GM21529 (cell line): Measurements from ENCODE around the gene MME.

Experiments
- ATAC-seq: cut with Tn5 transposase; IDR thresholded peaks from one replicate; pipeline ENCODE4 v1.9.1; 2021; ENCODE audit not compliant: unreplicated experiment

Gene MME

DNA sequence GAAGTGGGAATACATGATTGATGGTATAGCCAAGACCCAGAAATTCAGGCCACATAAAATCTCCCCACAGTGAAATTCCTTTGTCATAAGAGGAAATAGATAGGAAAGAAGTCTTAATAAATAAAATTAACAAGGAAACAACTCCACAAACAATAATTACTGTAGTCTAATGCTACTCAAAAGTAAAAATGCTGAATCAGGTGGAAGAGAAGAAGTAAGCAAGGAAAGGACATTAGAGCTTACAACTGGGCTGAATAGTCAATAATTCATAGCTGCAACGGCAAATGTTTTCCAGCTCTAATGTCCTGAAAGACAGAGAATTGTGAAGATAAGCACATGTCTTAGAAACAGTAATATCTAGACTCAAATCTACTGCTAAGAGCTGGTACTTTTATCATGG is 149.0 kb downstream of the MME start:
- no peak for ATAC-seq

DNA sequence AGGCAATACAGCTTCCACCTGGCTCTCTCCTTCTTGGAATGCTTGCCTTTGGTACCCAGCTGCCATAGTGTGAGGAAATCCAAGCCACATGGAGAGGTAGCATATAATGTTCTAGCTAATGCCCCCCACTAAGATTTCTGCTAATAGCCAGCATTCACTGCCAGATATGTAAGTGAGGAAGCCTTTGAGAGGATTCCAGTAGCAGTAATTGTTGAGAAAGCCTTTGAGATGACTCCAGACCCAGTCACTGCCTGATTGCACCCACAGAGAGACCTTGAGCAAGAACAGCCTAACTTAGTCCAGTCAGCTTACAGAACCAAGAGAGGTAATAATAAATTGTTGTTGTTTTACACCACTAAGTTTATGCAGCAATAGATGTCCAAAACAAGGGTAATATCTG is 150.3 kb downstream of the MME start:
- no peak for ATAC-seq

DNA sequence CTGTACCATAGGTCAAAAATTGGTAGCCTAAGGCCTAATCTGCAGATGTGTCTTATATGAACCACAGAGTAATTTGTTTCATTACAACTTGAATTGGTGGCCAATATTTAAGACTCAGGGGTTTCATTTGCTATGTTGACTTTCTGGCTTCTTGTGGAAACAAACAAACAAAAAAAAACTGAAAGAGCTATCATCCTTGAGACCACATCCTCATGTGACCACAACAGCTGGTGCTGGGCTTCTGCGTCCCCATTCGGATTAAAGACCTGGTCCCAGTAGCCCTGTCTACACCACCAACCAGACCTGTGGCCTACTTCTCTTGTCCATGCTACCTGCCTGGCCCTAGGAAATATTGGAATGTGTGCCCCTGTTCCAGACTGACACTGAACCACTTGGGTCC is 151.7 kb downstream of the MME start:
- ATAC-seq = no peak

DNA sequence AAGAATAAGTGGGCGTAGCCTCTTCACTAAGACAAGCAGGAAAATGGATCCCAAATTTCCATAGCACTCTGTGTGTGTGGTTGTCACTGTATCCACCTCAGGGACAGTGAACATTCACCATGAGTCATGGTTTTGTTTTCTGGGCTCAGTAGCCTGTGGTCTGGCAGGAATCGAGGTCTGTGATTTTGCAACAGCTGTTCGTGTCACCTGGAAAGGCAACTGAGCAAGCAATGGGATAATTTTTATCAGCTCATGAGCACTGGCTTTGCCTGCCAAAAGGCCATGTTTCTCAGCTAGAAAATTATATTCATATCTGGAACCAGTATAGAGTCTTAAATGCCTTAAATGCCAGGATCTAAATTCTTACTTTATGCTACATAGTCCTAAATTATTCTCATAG is 152.5 kb downstream of the MME start:
- ATAC-seq = no peak

DNA sequence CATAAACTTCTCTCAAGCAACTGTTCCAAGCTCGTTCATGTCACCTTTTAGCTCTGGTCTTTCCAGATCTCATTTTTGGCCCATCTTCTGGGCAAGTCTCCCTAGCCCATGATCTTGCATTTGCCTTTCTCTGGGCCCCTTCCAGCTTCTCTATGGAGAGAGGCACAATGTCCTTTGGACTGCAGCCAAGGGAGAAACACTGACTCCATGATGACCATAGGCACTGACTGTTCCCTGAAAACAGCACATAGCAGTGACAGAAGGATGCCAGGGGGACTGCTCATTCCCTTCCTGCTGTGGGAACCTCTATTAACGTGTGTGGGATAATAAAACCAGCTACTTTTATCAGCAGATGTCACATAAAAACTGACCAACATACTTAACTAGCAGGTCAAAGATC is 153.1 kb downstream of the MME start:
- ATAC-seq = no peak
